Measurements from ENCODE around the gene PLEKHG3.
A peak's percentile ranks its signal among the peaks of the same experiment; 100 is the strongest.
"Not testable (repeated sequence)": the region's sequence is repeated elsewhere in the genome, so short reads cannot be mapped to it uniquely, and the experiment has no call there.

PLEKHG3 gene

DNA sequence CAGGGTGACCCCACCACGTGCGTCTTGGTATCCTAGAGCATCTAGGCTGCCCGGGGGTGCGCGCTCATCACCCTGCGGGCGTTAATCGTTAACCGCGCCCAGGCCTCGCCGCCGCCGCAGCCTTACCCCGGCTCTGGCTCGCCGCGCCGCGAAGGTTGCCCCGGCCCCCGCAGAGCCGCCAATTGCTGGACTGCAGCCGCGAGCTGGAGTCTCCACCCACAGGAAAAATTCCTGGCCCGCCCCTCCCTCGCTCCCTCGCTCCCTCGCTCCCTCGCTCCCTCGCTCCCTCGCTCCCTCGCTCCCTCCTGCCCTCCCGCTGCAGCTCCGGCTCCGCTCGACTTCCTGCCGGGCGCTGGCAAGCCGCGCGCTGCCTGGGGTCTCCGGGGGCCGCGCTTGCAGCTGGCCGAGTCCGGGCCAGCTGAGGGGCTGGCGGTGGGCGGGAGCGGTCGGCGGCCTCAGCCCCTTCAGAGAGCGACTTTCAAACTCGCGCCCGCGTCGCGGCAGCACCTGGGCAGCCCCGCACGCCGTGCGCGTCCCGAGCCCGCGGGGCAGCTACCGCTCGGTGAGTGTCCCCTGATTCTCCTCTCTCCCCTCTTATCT is at the start of gene PLEKHG3:
TSS of gene PLEKHG3 (plus strand) at position 282 of the 600 bp plus-strand sequence. CDS start 23,208 bp downstream, outside the sequence.
- peak; percentile 85 for DNase-seq

DNA sequence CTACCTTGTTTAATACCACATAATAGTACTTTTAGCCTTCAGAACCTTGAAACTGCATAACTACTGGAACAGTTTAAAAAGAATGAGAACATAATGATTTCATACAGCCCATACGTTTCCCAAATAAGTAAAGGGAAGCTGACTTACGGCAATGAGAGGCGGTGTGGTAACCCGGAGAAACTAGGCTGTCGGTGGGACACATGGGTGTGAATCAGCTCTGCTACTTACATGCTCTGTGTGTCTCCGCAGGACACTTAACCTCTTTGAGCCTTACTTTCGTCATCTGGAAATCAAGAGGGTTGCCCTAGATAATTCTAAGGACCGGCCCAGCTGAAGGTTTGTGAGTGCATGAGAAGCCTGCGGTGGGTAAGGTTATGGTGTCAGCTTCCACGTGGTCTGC is 49.3 kb upstream of the PLEKHG3 start:
- DNase-seq, result no peak

DNA sequence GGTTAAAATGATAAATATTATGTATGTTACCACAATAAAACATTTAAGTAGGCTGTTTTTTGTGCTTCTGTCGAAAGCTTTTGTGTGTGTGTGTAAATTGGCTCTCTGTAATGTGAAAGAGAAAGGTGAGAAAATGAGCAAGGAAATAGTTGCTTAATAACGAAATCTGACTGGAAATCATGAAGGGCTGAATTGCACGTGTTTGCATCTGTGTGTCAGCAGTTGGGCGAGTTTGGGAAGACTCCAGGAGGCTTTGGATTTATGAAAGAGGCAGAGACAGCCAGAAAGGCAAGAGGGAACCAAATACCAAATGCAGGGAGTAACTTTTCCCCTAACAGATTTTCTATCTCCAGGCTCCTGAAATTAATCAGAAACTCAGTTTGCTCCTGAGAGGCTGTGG is 47.2 kb upstream of the PLEKHG3 start:
- DNase-seq, result no peak

DNA sequence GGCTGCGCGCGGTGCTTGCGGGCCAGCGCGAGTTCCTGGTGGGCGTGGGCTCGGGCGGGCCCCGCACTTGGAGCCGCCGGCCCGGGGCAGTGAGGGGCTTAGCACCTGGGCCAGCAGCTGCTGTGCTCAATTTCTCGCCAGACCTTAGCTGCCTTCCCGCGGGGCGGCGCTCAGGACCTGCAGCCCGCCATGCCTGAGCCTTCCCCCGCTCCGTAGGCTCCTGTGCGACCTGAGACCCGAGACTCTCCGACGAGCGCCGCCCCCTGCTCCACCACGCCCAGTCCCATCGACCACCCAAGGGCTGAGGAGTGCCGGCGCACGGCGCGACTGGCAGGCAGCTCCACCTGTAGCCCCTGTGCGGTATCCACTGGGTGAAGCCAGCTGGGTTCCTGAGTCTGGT is 46.0 kb upstream of the PLEKHG3 start:
- DNase-seq, result no peak

DNA sequence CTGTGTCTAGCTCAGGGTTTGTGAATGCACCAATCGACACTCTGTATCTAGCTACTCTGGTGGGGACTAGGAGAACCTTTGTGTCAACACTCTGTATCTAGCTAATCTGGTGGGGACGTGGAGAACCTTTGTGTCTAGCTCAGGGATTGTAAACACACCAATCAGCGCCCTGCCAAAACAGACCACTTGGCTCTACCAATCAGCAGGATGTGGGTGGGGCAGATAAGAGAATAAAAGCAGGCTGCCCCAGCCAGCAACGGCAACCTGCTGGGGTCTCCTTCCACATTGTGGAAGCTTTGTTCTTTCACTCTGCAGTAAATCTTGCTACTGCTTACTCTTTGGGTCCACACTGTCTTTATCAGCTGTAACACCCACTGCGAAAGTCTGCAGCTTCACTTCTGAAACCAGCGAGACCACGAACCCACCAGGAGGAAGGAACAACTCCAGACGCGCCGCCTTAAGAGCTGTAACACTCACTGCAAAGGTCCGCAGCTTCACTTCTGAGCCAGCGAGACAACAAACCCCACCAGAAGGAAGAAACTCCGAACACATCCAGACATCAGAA is 45.4 kb upstream of the PLEKHG3 start:
- DNase-seq, result not testable (repeated sequence)

DNA sequence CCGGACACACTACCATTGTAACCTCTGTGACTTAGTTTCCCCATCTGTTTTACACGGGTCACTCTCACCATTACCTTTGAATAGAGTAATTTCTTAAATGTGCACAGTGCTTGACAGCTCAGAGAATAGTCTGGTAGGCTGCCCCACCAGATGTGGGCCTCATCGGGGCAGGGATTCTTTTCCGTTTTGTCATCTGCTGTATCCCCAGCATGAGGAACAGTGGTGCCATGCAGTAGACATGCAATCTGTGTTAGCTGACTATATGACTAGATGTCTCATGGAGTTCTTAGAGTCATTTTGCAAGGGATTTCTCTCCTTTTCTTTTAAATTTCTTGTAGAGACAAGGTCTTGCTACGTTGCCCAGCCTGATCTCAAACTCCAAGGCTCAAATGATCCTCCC is 44.9 kb upstream of the PLEKHG3 start:
- DNase-seq, result no peak

DNA sequence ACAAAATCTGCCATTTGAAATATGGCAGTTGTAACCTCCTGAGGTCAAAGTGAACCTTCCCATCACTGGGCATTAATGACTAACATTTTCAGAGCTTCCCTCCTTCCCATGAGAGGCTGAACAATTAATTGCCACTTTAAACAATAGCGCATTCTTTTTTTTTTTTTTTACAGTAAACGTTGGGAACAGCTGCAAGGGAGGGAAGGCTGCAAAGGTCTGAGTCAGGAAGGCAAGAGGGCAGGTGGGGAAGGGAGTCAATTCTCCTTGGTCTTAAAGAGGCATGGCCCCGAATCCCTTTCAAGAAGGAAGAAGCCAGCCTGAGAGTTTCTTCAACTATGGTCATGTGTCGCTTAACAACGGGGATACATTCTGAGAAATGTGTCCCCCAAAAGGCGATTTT is 41.0 kb upstream of the PLEKHG3 start:
- no peak for DNase-seq

DNA sequence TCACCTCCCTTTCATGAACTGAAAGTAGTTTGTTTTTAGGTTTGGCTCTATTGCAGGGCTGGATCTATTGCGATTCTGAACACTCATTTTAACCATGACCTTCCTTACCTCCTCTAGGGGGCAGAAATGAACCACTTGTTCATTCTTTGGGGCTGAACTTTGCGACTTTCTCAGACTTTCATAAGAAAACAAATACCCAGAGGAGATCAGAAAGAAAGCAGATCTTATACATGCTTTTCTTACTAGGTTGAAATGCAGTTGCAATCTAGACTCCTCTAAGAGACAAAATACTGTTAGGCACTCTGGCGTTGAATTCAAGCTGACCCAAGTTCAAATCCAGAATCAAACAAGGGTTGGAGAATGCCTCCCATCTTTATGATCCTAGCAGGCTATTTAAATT is 32.6 kb upstream of the PLEKHG3 start:
- no peak for DNase-seq

DNA sequence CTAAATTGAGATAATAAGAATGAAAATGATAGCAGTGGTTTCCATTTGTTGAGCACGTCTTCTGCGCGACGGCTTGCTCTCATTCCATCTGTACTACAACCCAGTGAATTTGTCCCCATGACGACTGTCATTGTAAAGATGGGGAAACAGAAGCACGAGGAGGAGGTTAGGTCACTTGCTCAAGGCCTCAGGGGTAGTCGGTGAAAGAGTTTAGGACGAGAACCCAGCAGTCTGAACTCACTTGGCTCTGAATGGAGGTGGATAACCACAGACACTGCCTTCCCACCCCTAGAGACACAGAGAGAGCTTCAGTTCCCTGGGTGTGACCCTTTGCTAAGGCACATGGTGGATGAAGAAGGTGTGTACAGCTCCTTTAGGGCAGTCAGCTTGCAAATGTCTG is 30.9 kb upstream of the PLEKHG3 start:
- no peak for DNase-seq

DNA sequence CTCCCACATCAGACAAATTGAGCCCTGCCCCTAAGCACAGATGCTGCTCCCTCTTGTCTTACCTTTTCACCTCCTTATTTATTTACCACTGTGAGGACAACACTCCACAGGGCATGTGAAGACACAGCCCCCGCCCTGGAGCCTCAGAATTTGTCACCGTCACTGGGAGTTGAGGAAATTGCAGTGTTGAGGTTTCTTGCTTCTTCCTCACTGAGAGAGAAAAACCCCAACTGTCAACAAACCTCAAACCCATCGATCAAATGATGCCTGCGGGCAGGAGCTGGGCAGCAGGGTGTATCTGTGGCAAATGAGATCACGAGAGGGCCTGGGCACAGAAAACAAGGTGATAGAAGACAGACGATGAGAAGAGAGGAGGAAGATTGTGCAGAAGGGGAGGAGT is 30.5 kb upstream of the PLEKHG3 start:
- DNase-seq, result peak; percentile 69

DNA sequence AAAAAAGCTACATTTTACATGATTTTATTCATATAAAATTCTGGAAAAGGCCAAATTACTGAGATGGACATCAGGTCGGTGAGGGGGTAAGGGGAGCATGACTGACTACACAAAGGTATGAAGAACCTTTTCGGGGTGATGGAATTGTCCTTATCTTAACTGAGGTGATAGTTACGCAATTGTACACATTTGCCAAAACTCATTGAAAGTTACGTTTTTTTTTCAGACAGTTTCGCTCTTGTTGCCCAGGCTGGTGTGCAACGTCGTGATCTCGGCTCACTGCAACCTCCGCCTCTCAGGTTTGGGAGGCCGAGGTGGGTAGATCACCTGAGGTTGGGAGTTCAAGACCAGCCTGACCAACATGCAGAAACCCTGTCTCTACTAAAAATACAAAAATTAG is 29.4 kb upstream of the PLEKHG3 start:
- DNase-seq, result no peak

DNA sequence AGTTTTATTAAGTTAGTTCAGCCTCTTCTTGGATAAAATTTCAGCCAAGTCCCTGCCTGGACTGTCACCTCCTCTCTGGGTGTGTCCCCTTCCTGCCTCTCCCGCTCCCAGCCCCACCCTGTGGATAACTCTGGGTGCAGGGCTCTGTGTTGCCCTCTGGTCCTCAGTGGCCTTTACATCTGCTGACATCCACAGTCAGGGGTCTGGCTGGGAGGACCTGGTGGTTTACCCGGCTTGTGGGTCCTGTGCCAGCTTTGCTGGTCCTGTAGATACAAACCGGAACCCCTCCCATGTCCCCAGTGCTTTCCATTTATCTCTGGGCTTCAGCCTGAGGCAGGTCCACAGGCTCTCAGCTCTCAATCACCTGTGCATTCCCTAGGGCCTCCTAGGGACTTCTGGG is 28.9 kb upstream of the PLEKHG3 start:
- no peak for DNase-seq

DNA sequence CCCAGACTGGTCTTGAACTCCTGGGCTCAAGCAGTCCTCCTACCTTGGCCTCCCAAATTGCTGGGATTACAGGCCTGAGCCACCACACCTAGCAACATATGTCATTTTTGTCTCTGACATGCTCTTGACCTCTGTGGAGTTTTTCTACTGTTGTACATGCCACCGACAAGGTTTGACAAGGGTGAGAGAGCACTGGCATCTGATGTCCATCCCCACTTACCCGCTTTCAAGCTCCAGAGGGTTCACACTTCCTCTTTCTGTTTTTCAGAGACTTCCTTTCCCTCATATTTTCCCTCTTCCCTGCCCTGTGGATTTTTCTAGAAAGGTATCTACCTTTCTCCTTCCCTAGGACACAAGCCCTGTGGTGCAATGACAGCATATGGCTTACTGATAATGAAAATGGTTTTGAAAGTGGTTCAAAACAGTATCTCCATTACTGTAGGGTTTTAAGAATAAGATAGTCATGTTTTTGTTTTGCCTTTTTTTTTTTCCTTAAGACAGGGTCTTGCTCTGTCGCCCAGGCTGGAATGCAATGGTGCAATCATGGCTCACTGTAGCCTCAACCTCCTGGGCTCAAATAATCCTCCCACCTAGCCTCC is 27.7 kb upstream of the PLEKHG3 start:
- no peak for DNase-seq

DNA sequence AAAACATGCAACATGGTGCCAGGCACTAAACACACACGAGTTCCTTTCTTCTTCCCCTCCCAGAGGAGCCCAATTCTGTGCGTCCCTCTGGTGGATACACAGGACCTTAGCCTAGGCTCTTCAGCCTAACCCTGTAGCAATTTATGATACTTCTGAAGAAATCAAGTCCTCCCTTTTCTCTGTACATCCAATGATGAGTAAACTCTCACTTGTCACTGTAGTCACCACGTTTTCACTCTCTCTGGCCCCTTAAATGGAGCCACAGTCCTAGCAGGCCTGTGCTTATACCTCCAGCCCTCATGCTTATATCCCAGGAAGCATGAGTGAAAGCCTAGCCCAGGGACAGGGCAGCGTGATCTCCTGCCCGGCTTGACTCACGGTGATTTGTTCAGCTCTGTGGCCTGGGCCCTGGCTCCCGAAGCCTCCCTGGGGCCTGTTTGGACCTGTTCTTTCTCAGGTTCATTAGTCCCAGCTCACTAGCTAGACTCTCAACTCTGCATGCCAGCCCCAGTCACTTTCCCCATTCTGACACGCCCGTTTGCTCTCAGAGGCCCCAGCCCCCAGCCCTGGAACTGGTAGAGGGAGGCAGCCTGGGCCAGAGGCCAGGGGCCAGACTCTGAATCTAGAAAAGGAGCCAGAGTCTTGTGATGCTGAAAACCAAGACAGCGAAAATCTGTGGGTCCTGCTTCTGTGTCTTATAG is 24.1 kb upstream of the PLEKHG3 start:
- no peak for DNase-seq

DNA sequence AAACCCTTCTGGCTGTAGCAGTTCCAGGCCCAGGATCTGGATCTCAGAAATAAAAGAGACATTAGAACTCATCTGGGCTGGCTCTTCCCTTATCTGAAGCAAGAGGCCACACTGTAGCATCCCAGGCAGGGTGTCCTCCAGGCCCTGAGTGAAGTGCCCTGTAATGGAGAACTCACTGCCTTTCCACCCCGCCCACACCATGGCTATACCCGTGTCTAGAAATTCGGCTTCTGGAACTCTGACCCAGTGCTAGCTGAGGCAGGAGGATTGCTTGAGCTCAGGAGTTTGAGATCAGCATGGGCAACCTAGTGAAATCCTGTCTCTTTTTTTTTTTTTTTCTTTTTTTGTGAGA is 23.5 kb upstream of the PLEKHG3 start:
- DNase-seq, result no peak

DNA sequence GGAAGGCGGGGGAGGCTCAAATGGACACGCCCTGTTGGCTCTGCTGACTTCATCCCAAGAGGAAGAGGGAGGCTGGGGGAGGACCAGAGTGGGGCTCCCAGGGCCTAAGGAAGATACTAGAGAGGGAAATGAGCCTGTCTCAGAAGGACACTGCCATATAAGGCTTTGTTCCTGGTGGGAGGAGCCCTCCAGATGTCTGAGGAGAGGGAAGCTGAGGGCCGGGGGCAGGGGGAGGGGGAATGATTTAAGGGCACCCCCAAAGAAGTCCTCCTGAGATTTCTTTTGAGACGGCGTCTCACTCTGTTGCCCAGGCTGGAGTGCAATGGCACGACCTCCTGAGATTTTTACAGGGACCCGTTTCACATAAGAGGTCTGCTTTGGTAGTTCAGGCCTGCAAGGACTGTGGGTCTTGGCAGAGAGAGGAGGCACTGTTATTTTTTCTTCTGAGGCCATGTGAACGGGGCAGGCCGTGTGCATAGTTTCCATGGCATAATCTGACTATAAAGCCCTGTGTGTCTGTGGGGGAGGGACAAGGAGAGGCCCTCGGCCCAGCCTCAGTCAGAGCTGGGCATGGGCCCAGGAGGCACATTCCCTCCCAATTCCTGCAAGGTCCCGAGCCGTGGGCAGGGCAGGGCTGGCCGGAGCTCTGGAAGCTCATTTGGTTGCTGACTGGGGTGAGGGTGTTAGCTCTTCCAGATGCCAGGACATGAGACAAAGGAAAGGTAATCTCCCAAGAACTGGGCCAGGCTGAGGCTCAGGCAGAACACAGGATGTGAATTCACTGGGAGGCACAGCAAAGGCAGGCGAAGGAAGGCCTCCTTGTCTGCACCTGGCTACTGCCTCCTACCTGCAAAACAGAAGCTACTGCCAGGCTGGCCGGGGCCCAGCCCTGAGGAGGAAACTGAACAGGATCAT is 22.2 kb upstream of the PLEKHG3 start:
- DNase-seq, result peak; percentile 92

DNA sequence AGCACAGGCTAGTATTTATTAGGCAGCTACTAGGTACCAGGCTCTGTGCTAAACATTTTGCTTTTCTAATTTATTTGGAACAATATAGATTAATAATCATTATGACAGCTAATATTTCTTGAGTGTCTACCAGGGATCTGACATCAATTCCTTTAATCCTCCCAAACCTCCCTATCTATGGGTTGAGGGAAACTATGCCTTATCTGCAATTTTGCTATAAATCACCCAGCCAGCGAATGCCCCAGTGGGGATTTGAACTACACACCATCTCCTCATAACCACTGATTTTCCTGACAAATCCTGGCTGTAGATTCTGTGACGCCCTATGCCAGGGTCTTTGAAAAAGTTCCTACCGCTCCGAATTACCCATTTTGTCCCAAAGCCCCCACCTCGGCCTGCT is 21.4 kb upstream of the PLEKHG3 start:
- no peak for DNase-seq

DNA sequence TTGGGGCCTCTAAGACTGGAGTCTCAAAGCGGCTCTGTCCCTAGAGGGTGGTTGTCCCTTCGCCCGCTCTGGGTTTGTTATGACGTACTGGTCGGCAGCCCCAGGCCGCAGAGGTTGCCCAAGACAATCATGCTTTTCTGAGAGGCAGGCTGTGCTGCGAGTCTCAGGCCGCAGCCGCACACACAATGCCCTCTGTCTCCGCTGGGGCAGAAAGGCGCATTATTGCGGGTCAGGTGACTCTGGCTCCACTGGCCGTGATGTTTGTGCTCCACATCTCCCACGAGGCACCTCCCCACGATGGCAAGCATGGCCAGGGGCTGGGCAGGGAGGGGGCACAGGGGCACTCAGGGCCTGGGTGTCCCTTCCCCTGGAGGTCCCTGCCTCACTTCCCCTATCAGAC is 21.0 kb upstream of the PLEKHG3 start:
- DNase-seq, result peak; percentile 49

DNA sequence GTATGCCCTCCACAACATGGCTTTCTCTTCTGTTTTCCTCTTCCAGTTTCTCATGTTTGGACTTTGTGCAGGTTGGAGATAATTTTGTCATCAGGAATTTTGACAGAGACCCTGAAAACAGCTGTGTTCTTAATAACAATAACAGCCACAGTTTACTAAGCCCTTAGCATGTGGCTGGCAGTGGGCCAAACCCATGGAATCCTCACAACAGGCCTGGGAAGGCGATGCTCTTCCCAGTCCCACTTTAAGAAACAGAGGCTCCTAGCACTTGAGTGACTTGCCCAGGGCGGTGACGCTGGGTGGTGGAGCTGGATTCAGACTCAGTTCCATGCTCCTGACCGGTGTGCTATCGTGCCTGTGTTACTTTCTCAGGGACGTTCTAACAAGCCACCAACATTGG is 20.1 kb upstream of the PLEKHG3 start:
- peak; percentile 70 for DNase-seq

DNA sequence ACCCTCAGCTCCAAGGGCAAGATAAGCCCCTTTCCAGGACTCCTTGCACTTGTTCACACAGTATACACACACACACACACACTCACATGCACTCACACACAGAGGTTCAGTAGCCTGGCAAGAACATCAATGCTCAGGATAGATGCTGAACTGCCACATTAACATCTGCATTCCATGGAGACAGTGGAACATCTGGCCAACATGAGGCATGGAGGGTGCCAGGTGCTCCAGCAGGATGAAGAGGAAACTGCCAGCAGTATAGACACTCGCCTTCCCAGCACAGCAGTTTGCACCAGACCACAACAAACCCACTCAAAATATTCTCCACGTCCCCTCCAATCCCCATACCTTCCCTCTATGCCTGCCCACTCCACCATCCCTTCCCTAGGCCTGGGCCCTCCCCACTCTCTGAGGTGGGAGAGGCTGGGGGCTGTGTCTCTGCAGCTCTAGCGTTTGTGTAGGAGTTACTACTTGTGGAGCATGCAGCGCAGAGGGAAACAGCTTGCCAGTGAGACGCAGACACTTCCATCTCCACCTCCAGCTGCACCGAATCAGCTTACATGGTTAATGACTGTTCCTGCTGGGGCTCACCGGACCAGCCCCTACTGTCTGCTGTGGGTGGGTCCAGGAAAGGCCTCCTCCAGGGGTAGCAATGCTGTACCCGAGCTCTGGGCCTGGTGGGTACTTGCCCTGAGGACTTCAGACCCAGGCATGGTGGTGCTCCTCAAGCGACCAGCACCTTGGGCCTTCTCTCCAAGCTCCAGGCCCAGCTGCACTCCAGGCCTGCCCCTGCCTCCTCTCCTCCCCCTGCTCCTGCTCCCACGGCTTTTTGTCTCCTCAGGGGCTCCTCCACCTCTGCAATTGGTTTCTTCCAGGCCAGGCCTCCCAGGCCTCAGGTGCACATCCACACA is 18.6 kb upstream of the PLEKHG3 start:
- DNase-seq, result no peak

DNA sequence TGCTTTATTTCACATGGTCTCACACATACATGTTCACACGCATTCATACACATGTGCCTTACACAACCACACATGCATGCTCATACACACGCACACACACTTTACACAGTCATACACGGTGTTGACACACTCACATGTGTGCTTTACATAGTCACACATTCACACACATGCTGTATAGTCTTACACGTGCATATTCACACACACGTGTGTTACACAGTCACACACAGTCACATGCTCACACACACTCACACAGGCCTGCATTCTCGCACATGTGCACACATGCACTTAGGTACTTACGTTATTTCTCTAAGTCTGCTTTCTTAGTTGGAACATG is 18.0 kb upstream of the PLEKHG3 start:
- DNase-seq, result no peak

DNA sequence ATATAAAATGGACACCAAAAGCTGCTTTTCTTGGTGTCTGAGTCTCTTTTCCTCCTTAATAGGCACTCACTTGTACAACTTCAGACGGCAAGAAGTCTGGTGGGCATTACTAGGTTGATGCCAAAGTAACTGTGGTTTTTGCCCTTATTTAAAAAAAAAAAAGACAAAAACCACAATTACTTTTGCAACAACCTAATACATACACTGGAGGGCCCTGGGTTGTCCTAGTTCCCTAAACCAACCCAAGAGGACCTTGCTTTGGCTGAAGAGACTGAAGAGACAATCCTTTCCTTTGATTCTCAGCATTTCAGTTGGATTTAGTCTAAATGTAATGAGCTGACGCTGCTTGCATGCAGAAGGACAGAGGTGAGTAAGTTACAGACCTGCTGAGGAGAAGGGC is 16.2 kb upstream of the PLEKHG3 start:
- no peak for DNase-seq

Data from femur (tissue), 1 donor.